ENCODE data around the gene TTC8.

DNA sequence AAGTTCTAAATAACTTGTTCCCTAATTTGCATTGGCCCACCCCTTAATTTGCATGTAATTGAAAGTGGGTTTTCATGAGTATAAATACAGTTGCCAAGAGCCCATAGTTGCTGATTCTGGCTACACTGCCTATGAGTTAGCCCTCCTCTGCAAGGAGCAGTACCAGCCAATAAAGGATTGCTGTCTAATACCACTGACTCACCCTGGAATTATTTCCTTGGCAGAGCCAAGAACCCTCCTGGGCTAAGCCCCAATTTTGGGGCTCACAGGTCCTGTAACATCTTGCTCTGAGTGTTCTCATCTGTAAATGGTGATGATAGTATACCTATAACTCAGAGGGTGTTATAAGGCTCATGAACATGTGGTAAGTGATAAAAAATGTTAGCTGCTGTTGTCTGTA, 6.8 kb downstream of the TTC8 start:
- TF ChIP-seq, protein P1, sequence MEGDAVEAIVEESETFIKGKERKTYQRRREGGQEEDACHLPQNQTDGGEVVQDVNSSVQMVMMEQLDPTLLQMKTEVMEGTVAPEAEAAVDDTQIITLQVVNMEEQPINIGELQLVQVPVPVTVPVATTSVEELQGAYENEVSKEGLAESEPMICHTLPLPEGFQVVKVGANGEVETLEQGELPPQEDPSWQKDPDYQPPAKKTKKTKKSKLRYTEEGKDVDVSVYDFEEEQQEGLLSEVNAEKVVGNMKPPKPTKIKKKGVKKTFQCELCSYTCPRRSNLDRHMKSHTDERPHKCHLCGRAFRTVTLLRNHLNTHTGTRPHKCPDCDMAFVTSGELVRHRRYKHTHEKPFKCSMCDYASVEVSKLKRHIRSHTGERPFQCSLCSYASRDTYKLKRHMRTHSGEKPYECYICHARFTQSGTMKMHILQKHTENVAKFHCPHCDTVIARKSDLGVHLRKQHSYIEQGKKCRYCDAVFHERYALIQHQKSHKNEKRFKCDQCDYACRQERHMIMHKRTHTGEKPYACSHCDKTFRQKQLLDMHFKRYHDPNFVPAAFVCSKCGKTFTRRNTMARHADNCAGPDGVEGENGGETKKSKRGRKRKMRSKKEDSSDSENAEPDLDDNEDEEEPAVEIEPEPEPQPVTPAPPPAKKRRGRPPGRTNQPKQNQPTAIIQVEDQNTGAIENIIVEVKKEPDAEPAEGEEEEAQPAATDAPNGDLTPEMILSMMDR (conservative IDR thresholded peaks at IDR 0.05 in 1 of 2, IDR thresholded peaks at IDR 0.05 in 1 of 2; ENCODE audit: low read depth in 1 of 2, low read length in 2 of 2): no peak
- no peak for TF ChIP-seq EZH2 (IDR thresholded peaks at IDR 0.05; ENCODE audit: low read length, missing control alignments)
